ENCODE measurements around the gene CBX5. TPM values are rescaled to one million over a fixed set of nuclear protein-coding genes. Genes with fewer than 3 reads are reported as not detected.
"Not testable (repeated sequence)": the region's sequence is repeated elsewhere in the genome, so short reads cannot be mapped to it uniquely, and the experiment has no call there.

The CBX5 gene
- 98.1 and 104 TPM in 2 replicates for total RNA-seq
- long read RNA-seq, full-length matches to known transcripts, result 116 of 161 reads
- long read RNA-seq, partial matches to known transcripts, result 10 of 161 reads
- long read RNA-seq, other reads (novel, unspliced or antisense), result 35 of 161 reads

- Mint-ChIP-seq H3K27me3 (ENCODE audit: unreplicated experiment) (no peaks in the 10 kb centered on the region), H3K9me3 (ENCODE audit: unreplicated experiment) (no peaks in the 10 kb centered on the region), H3K36me3 (ENCODE audit: unreplicated experiment) (peaks cover 33% of the 10 kb centered on the region), H3K4me3 (ENCODE audit: unreplicated experiment) (no peak within 1 kb of the TSS), H3K27ac (ENCODE audit: unreplicated experiment) (no peak within 1 kb of the TSS), H3K4me1 (ENCODE audit: unreplicated experiment) (peaks cover 55% of the 10 kb centered on the region)
- peak; percentile 100 for DNase-seq (ENCODE audit: extremely low spot score, unreplicated experiment)
- no peak for TF ChIP-seq CTCF (IDR thresholded peaks at IDR 0.05)
Measured at GRCh38 chr12:54279632-54280467, at the start of gene CBX5. CBX5 (minus strand) TSS chr12:54280122; CDS start chr12:54257650, 22,472 bp downstream.

GRCh38 chr12:54328595-54329337, 48.8 kb upstream of the CBX5 start:
- no peaks in the 10 kb centered on the region for H3K9me3 Mint-ChIP-seq (ENCODE audit: unreplicated experiment)
- no peak for DNase-seq (ENCODE audit: extremely low spot score, unreplicated experiment)
- no peaks in the 10 kb centered on the region for H3K36me3 Mint-ChIP-seq (ENCODE audit: unreplicated experiment)
- H3K4me1 Mint-ChIP-seq (ENCODE audit: unreplicated experiment), result peaks cover 51% of the 10 kb centered on the region
- H3K27me3 Mint-ChIP-seq (ENCODE audit: unreplicated experiment), result no peaks in the 10 kb centered on the region
- H3K27ac Mint-ChIP-seq (ENCODE audit: unreplicated experiment), result peak overlapping the region; percentile 45
- TF ChIP-seq CTCF (IDR thresholded peaks at IDR 0.05), result no peak
- H3K4me3 Mint-ChIP-seq (ENCODE audit: unreplicated experiment), result no peak overlapping the region

- not testable (repeated sequence) for H3K27me3 Mint-ChIP-seq (ENCODE audit: unreplicated experiment); H3K9me3 Mint-ChIP-seq (ENCODE audit: unreplicated experiment); H3K36me3 Mint-ChIP-seq (ENCODE audit: unreplicated experiment); DNase-seq (ENCODE audit: extremely low spot score, unreplicated experiment)
- peaks cover 42% of the 10 kb centered on the region for H3K4me1 Mint-ChIP-seq (ENCODE audit: unreplicated experiment)
- H3K27ac Mint-ChIP-seq (ENCODE audit: unreplicated experiment), result peak overlapping the region; percentile 99
- peak overlapping the region; percentile 99 for H3K4me3 Mint-ChIP-seq (ENCODE audit: unreplicated experiment)
Measured at GRCh38 chr12:54325442-54326109, 45.7 kb upstream of the CBX5 start.

GRCh38 chr12:54324617-54325441, 44.9 kb upstream of the CBX5 start, which contains the start of gene COPZ1:
COPZ1 (plus strand) TSS chr12:54325131; CDS start chr12:54325164, 33 bp downstream.
- no peaks in the 10 kb centered on the region for H3K36me3 Mint-ChIP-seq (ENCODE audit: unreplicated experiment)
- peak; percentile 97 for DNase-seq (ENCODE audit: extremely low spot score, unreplicated experiment)
- no peaks in the 10 kb centered on the region for H3K9me3 Mint-ChIP-seq (ENCODE audit: unreplicated experiment)
- peak within 1 kb of the TSS; percentile 99 for H3K27ac Mint-ChIP-seq (ENCODE audit: unreplicated experiment)
- no peaks in the 10 kb centered on the region for H3K27me3 Mint-ChIP-seq (ENCODE audit: unreplicated experiment)
- H3K4me3 Mint-ChIP-seq (ENCODE audit: unreplicated experiment), result peak within 1 kb of the TSS; percentile 99
- H3K4me1 Mint-ChIP-seq (ENCODE audit: unreplicated experiment), result peaks cover 34% of the 10 kb centered on the region
- TF ChIP-seq CTCF (IDR thresholded peaks at IDR 0.05), result peak; percentile 90

GRCh38 chr12:54321363-54321762, 41.4 kb upstream of the CBX5 start:
- Mint-ChIP-seq H3K9me3 (ENCODE audit: unreplicated experiment) (no peaks in the 10 kb centered on the region), H3K36me3 (ENCODE audit: unreplicated experiment) (no peaks in the 10 kb centered on the region), H3K27me3 (ENCODE audit: unreplicated experiment) (peaks cover 3% of the 10 kb centered on the region), H3K27ac (ENCODE audit: unreplicated experiment) (no peak overlapping the region), H3K4me3 (ENCODE audit: unreplicated experiment) (no peak overlapping the region), H3K4me1 (ENCODE audit: unreplicated experiment) (peaks cover 10% of the 10 kb centered on the region)
- no peak for DNase-seq (ENCODE audit: extremely low spot score, unreplicated experiment)
- TF ChIP-seq CTCF (IDR thresholded peaks at IDR 0.05), result no peak

- H3K27ac Mint-ChIP-seq (ENCODE audit: unreplicated experiment); H3K4me1 Mint-ChIP-seq (ENCODE audit: unreplicated experiment); DNase-seq (ENCODE audit: extremely low spot score, unreplicated experiment); H3K9me3 Mint-ChIP-seq (ENCODE audit: unreplicated experiment); H3K36me3 Mint-ChIP-seq (ENCODE audit: unreplicated experiment); H3K27me3 Mint-ChIP-seq (ENCODE audit: unreplicated experiment); H3K4me3 Mint-ChIP-seq (ENCODE audit: unreplicated experiment): not testable (repeated sequence)
Measured at GRCh38 chr12:54312309-54312708, 32.4 kb upstream of the CBX5 start.

All from osteocyte (in vitro differentiated cells).